IgD-negative memory B cell (primary cell): ENCODE measurements around the gene KCNN3. TPM values are rescaled to one million over a fixed set of nuclear protein-coding genes. Genes with fewer than 3 reads are reported as not detected.

Source experiments
- H3K27ac Mint-ChIP-seq, 3 donors: one replicate each; pipeline ENCODE4 v1.8.0; 2020 to 2022; ENCODE audit warnings: mild to moderate bottlenecking in 3 of 3, mixed read lengths in 3 of 3, moderate library complexity in 1 of 3
- H3K27me3 Mint-ChIP-seq: one replicate; pipeline ENCODE4 v1.8.0; 2021; ENCODE audit warnings: mixed read lengths
- H3K36me3 Mint-ChIP-seq: one replicate; pipeline ENCODE4 v1.8.0; 2020; ENCODE audit warnings: mild to moderate bottlenecking, mixed read lengths
- H3K4me1 Mint-ChIP-seq, 3 donors: one replicate each; pipeline ENCODE4 v1.8.0; 2020 to 2022; ENCODE audit warnings: mixed read lengths in 3 of 3, mild to moderate bottlenecking in 1 of 3
- H3K4me3 Mint-ChIP-seq, 4 donors: one replicate each; pipeline ENCODE4 v1.8.0; 2020 to 2022; ENCODE audit warnings: mild to moderate bottlenecking in 4 of 4, mixed read lengths in 4 of 4, moderate library complexity in 3 of 4
- H3K9me3 Mint-ChIP-seq, 3 donors: one replicate each; pipeline ENCODE4 v1.8.0; 2020 to 2021; ENCODE audit warnings: mixed read lengths in 3 of 3, mild to moderate bottlenecking in 1 of 3
- polyA plus RNA-seq: library from polyadenylated mRNA; unstranded; fragments of 300-500 nt; fragmentation: Illumina TruSeq; gene quantifications from one replicate; pipeline ENCODE4 v1.2.3, GENCODE V29; 2021

Gene KCNN3
- polyA plus RNA-seq, 1 donor from 2014 or later = 0.88 TPM

GRCh38 chr1:154794608-154795007 lies 75.5 kb downstream of the KCNN3 start:
- no peaks in the 10 kb centered on the region for H3K36me3 Mint-ChIP-seq
- peaks cover 0 to 6% (median 5%) of the 10 kb centered on the region in 3 donors for H3K4me1 Mint-ChIP-seq
- H3K9me3 Mint-ChIP-seq = no peaks in the 10 kb centered on the region
- peaks cover 18% of the 10 kb centered on the region for H3K27me3 Mint-ChIP-seq
- H3K27ac Mint-ChIP-seq = no peak overlapping the region
- no peak overlapping the region for H3K4me3 Mint-ChIP-seq

- Mint-ChIP-seq H3K36me3 (no peaks in the 10 kb centered on the region), H3K4me3 (no peak overlapping the region), H3K9me3 (no peaks in the 10 kb centered on the region), H3K27ac (peak overlapping the region in 1 of 3 donors; percentile 31), H3K27me3 (peaks cover 25% of the 10 kb centered on the region), H3K4me1 (peaks cover 0 to 6% (median 5%) of the 10 kb centered on the region in 3 donors)
These were observed 76.4 kb downstream of the KCNN3 start for GRCh38 chr1:154793685-154794084.

GRCh38 chr1:154792899-154793298 lies 77.2 kb downstream of the KCNN3 start:
- H3K4me1 Mint-ChIP-seq = peaks cover 0 to 6% (median 5%) of the 10 kb centered on the region in 3 donors
- no peaks in the 10 kb centered on the region for H3K9me3 Mint-ChIP-seq
- peaks cover 25% of the 10 kb centered on the region for H3K27me3 Mint-ChIP-seq
- no peak overlapping the region for H3K27ac Mint-ChIP-seq
- H3K4me3 Mint-ChIP-seq = no peak overlapping the region
- no peaks in the 10 kb centered on the region for H3K36me3 Mint-ChIP-seq

GRCh38 chr1:154791292-154792166 lies 78.6 kb downstream of the KCNN3 start:
- H3K27ac Mint-ChIP-seq = peak overlapping the region in 1 of 3 donors; percentile 82
- no peak overlapping the region for H3K4me3 Mint-ChIP-seq
- H3K27me3 Mint-ChIP-seq = peaks cover 25% of the 10 kb centered on the region
- H3K9me3 Mint-ChIP-seq = no peaks in the 10 kb centered on the region
- H3K4me1 Mint-ChIP-seq = peaks cover 0 to 6% (median 5%) of the 10 kb centered on the region in 3 donors
- no peaks in the 10 kb centered on the region for H3K36me3 Mint-ChIP-seq

GRCh38 chr1:154788886-154789285 lies 81.2 kb downstream of the KCNN3 start:
- Mint-ChIP-seq H3K27me3 (peaks cover 25% of the 10 kb centered on the region), H3K36me3 (no peaks in the 10 kb centered on the region), H3K27ac (no peak overlapping the region), H3K9me3 (no peaks in the 10 kb centered on the region), H3K4me1 (peaks cover 0 to 11% (median 10%) of the 10 kb centered on the region in 3 donors), H3K4me3 (no peak overlapping the region)

GRCh38 chr1:154788110-154788870 lies 81.8 kb downstream of the KCNN3 start:
- H3K36me3 Mint-ChIP-seq = no peaks in the 10 kb centered on the region
- peaks cover 0 to 11% (median 10%) of the 10 kb centered on the region in 3 donors for H3K4me1 Mint-ChIP-seq
- H3K9me3 Mint-ChIP-seq = no peaks in the 10 kb centered on the region
- H3K27ac Mint-ChIP-seq = no peak overlapping the region
- H3K4me3 Mint-ChIP-seq = no peak overlapping the region
- H3K27me3 Mint-ChIP-seq = peaks cover 25% of the 10 kb centered on the region

GRCh38 chr1:154786804-154787570 lies 83.1 kb downstream of the KCNN3 start:
- H3K36me3 Mint-ChIP-seq = no peaks in the 10 kb centered on the region
- H3K27me3 Mint-ChIP-seq = peaks cover 19% of the 10 kb centered on the region
- no peaks in the 10 kb centered on the region for H3K9me3 Mint-ChIP-seq
- peaks cover 0 to 11% (median 10%) of the 10 kb centered on the region in 3 donors for H3K4me1 Mint-ChIP-seq
- H3K4me3 Mint-ChIP-seq = no peak overlapping the region
- H3K27ac Mint-ChIP-seq = no peak overlapping the region

GRCh38 chr1:154784924-154785531 lies 85.1 kb downstream of the KCNN3 start:
- peaks cover 7% of the 10 kb centered on the region for H3K27me3 Mint-ChIP-seq
- H3K9me3 Mint-ChIP-seq = no peaks in the 10 kb centered on the region
- no peaks in the 10 kb centered on the region for H3K36me3 Mint-ChIP-seq
- peaks cover 0 to 8% (median 5%) of the 10 kb centered on the region in 3 donors for H3K4me1 Mint-ChIP-seq
- no peak overlapping the region for H3K27ac Mint-ChIP-seq
- H3K4me3 Mint-ChIP-seq = peak overlapping the region in 1 of 4 donors; percentile 19

GRCh38 chr1:154784416-154784815 lies 85.7 kb downstream of the KCNN3 start:
- Mint-ChIP-seq H3K4me1 (peaks cover 0 to 8% (median 5%) of the 10 kb centered on the region in 3 donors), H3K4me3 (no peak overlapping the region), H3K36me3 (no peaks in the 10 kb centered on the region), H3K9me3 (no peaks in the 10 kb centered on the region), H3K27me3 (peaks cover 6% of the 10 kb centered on the region), H3K27ac (no peak overlapping the region)

- H3K4me3 Mint-ChIP-seq = peak overlapping the region in 1 of 4 donors; percentile 18
- no peak overlapping the region for H3K27ac Mint-ChIP-seq
- H3K9me3 Mint-ChIP-seq = no peaks in the 10 kb centered on the region
- H3K36me3 Mint-ChIP-seq = no peaks in the 10 kb centered on the region
- H3K4me1 Mint-ChIP-seq = peaks cover 0 to 8% (median 5%) of the 10 kb centered on the region in 3 donors
- H3K27me3 Mint-ChIP-seq = peaks cover 2% of the 10 kb centered on the region
These were observed 86.1 kb downstream of the KCNN3 start for GRCh38 chr1:154783976-154784375.

- Mint-ChIP-seq H3K27ac (no peak overlapping the region), H3K27me3 (no peaks in the 10 kb centered on the region), H3K36me3 (peaks cover 5% of the 10 kb centered on the region), H3K9me3 (no peaks in the 10 kb centered on the region), H3K4me3 (no peak overlapping the region), H3K4me1 (peaks cover 0 to 6% (median 5%) of the 10 kb centered on the region in 3 donors)
These were observed 89.5 kb downstream of the KCNN3 start for GRCh38 chr1:154780541-154780940.

GRCh38 chr1:154779551-154780189 lies 90.4 kb downstream of the KCNN3 start:
- Mint-ChIP-seq H3K4me1 (peaks cover 0 to 3% (median 1%) of the 10 kb centered on the region in 3 donors), H3K27ac (no peak overlapping the region), H3K36me3 (peaks cover 5% of the 10 kb centered on the region), H3K9me3 (no peaks in the 10 kb centered on the region), H3K4me3 (no peak overlapping the region), H3K27me3 (no peaks in the 10 kb centered on the region)

GRCh38 chr1:154778944-154779343 lies 91.1 kb downstream of the KCNN3 start:
- H3K4me1 Mint-ChIP-seq = peaks cover 0 to 3% (median 0%) of the 10 kb centered on the region in 3 donors
- H3K4me3 Mint-ChIP-seq = no peak overlapping the region
- H3K27ac Mint-ChIP-seq = no peak overlapping the region

GRCh38 chr1:154778275-154778674 lies 91.8 kb downstream of the KCNN3 start:
- Mint-ChIP-seq H3K27me3 (no peaks in the 10 kb centered on the region), H3K36me3 (peaks cover 5% of the 10 kb centered on the region), H3K9me3 (no peaks in the 10 kb centered on the region), H3K4me3 (no peak overlapping the region), H3K27ac (no peak overlapping the region), H3K4me1 (peaks cover 0 to 3% (median 0%) of the 10 kb centered on the region in 3 donors)

More at GRCh38 chr1:154778944-154779343, 91.1 kb downstream of the KCNN3 start:
- H3K27me3 Mint-ChIP-seq = no peaks in the 10 kb centered on the region
- no peaks in the 10 kb centered on the region for H3K9me3 Mint-ChIP-seq
- H3K36me3 Mint-ChIP-seq = peaks cover 5% of the 10 kb centered on the region
